VCaP (cell line): Measurements from ENCODE around the gene PM20D2.

Experiments used
- H3K27ac ChIP-seq: fragments of 450-650 bp; 2 replicates; pipeline ENCODE4 v1.5.1; 2017
- TF ChIP-seq, protein P1 (sequence below): fragments of 450-650 bp; conservative IDR thresholded peaks from 2 replicates; pipeline ENCODE4 v1.5.1; 2017; ENCODE audit warnings: mild to moderate bottlenecking, moderate library complexity

PM20D2 gene

DNA sequence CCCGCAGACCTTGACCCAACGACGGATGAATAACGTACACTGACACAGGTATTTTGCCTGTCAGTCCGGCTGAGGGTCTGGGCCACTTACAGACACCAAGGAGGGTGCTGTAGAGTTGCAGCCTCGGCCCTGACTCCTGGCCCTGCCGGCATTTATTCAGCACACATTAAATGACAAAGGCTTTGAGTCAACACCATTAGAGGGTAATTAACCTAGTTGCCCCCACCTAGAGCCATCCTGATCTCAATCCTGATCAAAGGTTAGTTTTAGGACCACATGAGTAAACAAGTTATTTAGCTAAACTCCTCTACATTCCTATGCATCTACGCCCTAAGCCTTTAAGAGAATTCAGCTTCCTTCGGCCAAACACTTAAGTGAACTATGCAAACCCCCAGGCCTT, 11.9 kb upstream of the PM20D2 start:
- TF ChIP-seq, protein P1, sequence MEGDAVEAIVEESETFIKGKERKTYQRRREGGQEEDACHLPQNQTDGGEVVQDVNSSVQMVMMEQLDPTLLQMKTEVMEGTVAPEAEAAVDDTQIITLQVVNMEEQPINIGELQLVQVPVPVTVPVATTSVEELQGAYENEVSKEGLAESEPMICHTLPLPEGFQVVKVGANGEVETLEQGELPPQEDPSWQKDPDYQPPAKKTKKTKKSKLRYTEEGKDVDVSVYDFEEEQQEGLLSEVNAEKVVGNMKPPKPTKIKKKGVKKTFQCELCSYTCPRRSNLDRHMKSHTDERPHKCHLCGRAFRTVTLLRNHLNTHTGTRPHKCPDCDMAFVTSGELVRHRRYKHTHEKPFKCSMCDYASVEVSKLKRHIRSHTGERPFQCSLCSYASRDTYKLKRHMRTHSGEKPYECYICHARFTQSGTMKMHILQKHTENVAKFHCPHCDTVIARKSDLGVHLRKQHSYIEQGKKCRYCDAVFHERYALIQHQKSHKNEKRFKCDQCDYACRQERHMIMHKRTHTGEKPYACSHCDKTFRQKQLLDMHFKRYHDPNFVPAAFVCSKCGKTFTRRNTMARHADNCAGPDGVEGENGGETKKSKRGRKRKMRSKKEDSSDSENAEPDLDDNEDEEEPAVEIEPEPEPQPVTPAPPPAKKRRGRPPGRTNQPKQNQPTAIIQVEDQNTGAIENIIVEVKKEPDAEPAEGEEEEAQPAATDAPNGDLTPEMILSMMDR = no peak

DNA sequence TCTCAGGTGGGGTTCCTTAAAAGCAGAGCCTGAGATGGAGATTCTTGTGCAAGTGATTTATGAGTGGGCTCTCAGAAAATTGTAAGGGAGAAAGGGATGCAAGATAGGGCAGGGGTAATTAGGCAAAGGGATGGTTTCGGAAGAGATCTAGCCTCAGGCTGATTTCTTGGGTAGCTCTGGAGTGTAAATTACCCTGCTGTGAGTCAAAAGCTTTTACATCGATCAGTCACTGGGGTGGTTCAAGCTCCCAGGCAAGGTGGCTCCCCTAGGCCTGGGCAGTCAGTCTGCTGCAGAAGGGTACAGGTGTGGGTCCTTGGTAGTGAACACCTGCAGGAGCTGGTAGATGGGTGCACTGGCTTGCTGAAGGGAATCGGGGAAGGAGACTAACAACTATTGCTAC, 11.1 kb upstream of the PM20D2 start:
- no peak overlapping the region for H3K27ac ChIP-seq
- TF ChIP-seq, protein P1 = no peak

More for the DNA sequence above, 11.9 kb upstream of the PM20D2 start:
- no peak overlapping the region for H3K27ac ChIP-seq

DNA sequence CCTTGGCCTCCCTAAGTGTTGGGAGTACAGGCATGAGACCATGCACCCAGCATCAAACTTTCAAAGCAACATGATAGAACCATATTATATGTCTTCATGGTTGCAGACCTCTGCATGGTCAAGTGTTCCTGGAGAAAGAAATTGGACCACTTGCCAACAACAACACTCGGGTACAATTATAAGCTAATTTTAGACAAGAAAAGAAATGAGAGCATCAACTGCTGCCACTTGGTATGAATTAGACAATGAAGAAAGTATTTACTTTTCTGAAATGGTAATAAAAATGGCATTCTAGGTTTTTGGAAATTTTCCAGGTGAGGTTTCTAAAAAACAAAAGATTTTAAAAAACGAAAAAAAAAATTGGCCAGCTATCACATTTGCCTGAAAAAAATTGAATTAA, 7.7 kb upstream of the PM20D2 start:
- no peak overlapping the region for H3K27ac ChIP-seq
- TF ChIP-seq, protein P1 = no peak

DNA sequence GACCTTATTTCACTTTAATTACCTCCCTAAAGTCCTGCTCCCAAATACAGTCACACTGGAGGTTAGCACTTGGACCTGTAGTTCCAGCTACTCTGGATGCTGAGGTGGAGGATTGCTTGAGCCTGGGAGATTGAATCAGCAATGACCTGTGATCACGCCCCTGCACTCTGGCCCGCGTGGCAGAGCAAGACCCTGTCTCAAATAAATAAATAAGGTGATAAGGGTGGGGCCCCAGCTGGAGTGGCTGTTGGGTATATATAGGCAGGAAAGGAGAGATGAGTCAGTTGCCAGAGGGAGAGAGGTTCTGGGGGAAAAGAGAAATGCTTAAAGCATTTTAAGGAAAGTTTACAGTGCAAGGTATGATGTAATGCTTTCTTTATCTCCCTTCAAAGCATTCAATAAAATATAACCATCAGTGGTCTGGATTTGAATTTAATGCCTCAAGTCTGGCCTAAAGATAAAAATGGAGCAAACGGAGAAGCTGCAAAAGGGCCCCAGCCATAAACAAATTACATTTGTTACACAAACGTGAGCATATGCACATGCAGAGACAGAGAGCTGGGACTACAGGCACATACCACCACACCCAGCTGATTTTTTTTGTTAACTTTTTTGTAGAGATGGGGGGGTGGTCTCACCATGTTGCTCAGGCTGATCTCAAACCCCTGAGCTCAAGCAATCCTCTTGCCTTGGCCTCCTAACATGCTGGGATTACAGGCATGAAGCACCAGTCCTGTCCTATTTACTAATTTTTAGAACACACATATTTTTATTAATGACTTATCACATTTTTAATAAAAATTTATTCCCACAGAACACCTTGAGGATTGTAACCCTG, 6.1 kb upstream of the PM20D2 start:
- TF ChIP-seq, protein P1 = no peak
- peak overlapping the region; percentile 71 for H3K27ac ChIP-seq

DNA sequence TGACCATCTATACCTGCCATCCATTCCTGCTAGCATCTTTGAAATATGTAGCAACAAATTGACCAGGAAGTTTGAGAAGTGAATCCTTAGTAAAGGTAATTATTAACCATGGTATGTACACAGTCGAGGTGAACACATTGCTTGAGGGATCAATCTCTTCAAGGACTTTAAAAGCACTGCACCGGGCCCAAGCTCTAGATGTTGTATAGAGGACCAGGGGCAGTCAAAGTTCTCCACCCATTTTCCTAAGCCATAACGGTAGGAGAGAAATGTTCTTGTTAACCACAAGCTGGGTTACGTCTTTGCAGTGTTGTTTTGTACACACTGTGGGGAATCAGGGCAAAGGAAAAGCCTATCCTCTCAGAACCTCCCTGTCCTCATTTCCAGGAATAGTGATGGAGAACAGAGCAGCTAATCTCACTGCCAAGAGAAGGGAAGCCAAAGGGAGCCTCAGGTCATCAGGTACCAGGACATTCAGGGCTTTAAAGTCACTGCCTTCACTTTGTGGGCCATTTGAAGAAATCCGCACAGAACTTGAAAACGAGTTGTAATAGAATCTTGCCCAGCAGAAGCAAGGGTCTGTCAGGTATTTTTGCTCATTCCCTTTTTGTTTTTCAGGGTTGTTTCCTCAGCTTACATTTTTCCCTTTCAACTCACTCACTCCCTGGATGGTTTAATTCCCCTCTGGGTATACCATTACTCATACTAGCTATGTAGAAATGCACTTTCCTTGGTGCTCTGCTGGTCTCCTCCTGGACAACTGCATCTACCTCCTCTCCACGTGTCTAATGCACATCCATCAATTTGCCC, 5.3 kb upstream of the PM20D2 start:
- TF ChIP-seq, protein P1 = no peak
- peak overlapping the region; percentile 71 for H3K27ac ChIP-seq

DNA sequence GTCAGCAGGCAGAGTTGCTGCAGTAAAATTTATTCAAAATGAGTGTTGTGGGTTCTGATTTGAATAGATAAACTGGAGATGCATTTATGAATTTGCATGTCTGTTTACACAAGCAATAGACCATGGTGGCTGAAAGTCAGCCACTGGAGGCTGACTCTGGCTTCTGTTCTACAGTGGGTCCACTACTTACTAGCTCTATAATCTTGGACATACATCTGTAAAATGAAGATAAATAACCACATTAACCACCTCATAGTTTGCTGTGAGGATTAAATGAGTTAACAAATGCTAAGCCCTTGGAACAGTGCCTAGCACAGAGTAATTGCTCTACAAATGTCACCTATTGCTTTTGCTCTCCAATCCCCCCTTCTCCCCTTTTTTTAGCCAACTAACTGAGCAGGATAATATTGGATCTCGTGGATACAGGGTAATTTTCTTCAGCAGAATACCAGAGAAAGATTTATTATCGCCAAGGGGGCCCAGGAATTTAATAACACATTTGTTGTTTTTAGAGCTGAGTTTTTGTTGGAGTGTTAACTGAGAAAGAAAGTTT, 1.4 kb upstream of the PM20D2 start:
- peak overlapping the region; percentile 97 for H3K27ac ChIP-seq
- TF ChIP-seq, protein P1 = no peak
